ENCODE results near the gene GSDMA. TPM values are rescaled to one million over a fixed set of nuclear protein-coding genes. Genes with fewer than 3 reads are reported as not detected.

The GSDMA gene
- total RNA-seq, 2 experiments from 2014 or later, result 0.17 TPM; not detected in 1

DNA sequence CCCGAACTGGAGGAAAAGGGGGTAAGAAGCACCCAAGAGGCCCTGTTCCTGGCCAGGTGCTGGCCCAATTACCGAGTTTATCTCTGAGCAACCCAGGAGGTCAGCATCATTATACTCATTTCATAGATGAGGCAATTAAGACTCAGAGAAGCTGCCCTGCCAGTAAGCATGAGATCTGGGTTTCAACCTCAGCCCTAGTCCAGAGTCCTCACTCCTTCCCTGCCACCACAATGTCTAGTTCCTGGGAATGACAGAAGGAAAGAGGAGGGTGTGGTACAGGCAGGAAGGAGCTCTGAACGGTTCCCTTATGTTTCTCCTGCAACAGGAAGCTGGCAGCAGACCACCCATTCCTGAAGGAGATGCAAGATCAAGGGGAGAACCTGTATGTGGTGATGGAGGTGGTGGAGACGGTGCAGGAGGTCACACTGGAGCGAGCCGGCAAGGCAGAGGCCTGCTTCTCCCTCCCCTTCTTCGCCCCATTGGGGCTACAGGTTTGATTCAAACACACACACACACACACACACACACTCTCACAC, 7.4 kb downstream of the GSDMA start:
- Mint-ChIP-seq H3K4me1 (ENCODE audit: low read depth) (peaks cover 3% of the 10 kb centered on the region), H3K36me3 (ENCODE audit: low read depth) (no peaks in the 10 kb centered on the region), H3K27ac (no peak overlapping the region), H3K9me3 (no peaks in the 10 kb centered on the region), H3K4me3 (no peak overlapping the region), H3K27me3 (ENCODE audit: low read depth) (peaks cover 11% of the 10 kb centered on the region)
- intact Hi-C loops (cut with micrococcal nuclease), result no loop called here
- DNase-seq, result no peak
- CTCF ChIA-PET, result interaction anchor here (0.8 kb wide), 1 partner anchor 12 kb away, joined by 3 read pairs; no protein-coding TSS in a partner anchor

DNA sequence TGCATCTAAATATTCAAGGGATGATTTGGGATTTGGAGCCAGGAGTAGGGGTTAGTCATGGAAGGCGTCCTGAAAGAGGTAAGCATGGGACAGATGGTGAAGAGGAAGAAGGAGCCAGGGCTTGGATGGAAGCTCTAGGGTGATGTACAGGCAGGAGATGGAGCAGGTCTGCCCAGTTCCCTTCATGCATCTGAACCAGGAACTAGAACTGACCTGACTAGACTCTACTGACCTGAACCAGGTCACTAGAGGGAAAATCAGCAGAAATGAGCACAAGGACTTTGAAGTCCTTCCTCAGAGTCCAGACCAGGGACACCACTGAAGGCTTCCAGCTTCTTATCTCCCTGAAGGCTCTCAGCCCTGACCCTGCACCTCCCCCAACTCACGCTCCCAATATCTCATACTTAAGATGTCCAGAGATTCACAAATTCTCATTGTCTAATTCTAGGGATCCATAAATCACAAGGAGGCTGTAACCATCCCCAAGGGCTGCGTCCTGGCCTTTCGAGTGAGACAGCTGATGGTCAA, 8.3 kb downstream of the GSDMA start:
- H3K4me3 Mint-ChIP-seq, result no peak overlapping the region
- DNase-seq, result no peak
- H3K36me3 Mint-ChIP-seq (ENCODE audit: low read depth), result no peaks in the 10 kb centered on the region
- CTCF ChIA-PET, result interaction anchor here (0.6 kb wide), 1 partner anchor 384 kb away, joined by 3 read pairs; no protein-coding TSS in a partner anchor
- no peaks in the 10 kb centered on the region for H3K9me3 Mint-ChIP-seq
- intact Hi-C loops (cut with micrococcal nuclease), result no loop called here
- H3K4me1 Mint-ChIP-seq (ENCODE audit: low read depth), result peaks cover 3% of the 10 kb centered on the region
- H3K27ac Mint-ChIP-seq, result no peak overlapping the region
- H3K27me3 Mint-ChIP-seq (ENCODE audit: low read depth), result peaks cover 11% of the 10 kb centered on the region

DNA sequence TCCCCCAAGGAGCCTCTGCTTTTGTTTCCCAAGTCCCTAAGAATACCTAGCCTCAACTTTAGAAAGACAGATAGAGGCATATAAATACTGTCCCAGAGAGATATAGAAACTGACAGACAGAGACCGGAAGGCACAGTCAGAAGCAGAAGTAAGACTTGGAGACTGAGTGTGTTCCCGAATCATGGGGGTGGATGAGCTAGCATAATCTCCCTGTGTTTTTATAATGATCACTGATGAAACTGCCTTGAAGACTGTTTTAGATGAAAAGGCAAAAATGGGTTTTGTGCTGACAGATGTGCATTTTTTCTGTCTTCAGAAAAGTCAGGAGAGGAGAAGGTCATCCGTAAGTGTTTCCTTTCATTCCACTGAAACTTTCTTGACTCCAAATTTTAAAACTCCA, 9.5 kb downstream of the GSDMA start:
- intact Hi-C loops (cut with micrococcal nuclease), result no loop called here
- CTCF ChIA-PET, result no interaction called here
- H3K27me3 Mint-ChIP-seq (ENCODE audit: low read depth), result peaks cover 11% of the 10 kb centered on the region
- no peak overlapping the region for H3K4me3 Mint-ChIP-seq
- H3K9me3 Mint-ChIP-seq, result no peaks in the 10 kb centered on the region
- H3K27ac Mint-ChIP-seq, result no peak overlapping the region
- H3K4me1 Mint-ChIP-seq (ENCODE audit: low read depth), result peaks cover 3% of the 10 kb centered on the region
- H3K36me3 Mint-ChIP-seq (ENCODE audit: low read depth), result no peaks in the 10 kb centered on the region
- peak; percentile 18 for DNase-seq

GRCh38 chr17:39973496-39973895, 10.7 kb downstream of the GSDMA start:
- CTCF ChIA-PET, result interaction anchor here (0.6 to 0.7 kb wide), 3 partner anchors 11 to 53 kb away, joined by 4 to 6 read pairs (median 5); no protein-coding TSS in a partner anchor
- Mint-ChIP-seq H3K4me3 (no peak overlapping the region), H3K27me3 (ENCODE audit: low read depth) (peaks cover 11% of the 10 kb centered on the region), H3K36me3 (ENCODE audit: low read depth) (no peaks in the 10 kb centered on the region), H3K4me1 (ENCODE audit: low read depth) (peaks cover 3% of the 10 kb centered on the region), H3K9me3 (no peaks in the 10 kb centered on the region), H3K27ac (no peak overlapping the region)
- no peak for DNase-seq
- intact Hi-C loops (cut with micrococcal nuclease), result no loop called here

DNA sequence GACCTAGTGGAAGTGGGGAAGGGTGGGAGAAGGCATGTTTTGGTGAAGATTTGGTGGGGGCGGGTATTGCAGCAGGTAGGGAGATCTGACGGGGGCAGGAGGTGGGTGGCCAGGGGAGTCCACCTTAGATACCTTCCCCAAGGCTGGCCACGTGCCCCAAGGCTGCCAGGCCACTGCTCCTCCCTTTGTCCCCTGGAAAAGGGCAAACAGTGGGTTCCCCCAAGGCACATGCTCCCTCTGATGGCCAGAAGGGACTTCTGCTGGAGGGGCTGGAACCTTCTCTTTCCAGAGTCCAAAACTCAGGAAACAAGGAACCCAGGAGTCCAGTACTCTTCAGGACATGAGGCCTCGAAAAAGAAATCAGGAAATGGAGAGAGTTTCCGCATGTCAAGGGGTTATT, 11.6 kb downstream of the GSDMA start:
- Mint-ChIP-seq H3K4me3 (no peak overlapping the region), H3K27me3 (ENCODE audit: low read depth) (peaks cover 14% of the 10 kb centered on the region), H3K36me3 (ENCODE audit: low read depth) (no peaks in the 10 kb centered on the region), H3K4me1 (ENCODE audit: low read depth) (peaks cover 7% of the 10 kb centered on the region), H3K27ac (no peak overlapping the region), H3K9me3 (no peaks in the 10 kb centered on the region)
- DNase-seq, result no peak
- intact Hi-C loops (cut with micrococcal nuclease), result no loop called here
- CTCF ChIA-PET, result interaction anchor here (0.6 kb wide), 1 partner anchor 81 kb away, joined by 3 read pairs; no protein-coding TSS in a partner anchor

DNA sequence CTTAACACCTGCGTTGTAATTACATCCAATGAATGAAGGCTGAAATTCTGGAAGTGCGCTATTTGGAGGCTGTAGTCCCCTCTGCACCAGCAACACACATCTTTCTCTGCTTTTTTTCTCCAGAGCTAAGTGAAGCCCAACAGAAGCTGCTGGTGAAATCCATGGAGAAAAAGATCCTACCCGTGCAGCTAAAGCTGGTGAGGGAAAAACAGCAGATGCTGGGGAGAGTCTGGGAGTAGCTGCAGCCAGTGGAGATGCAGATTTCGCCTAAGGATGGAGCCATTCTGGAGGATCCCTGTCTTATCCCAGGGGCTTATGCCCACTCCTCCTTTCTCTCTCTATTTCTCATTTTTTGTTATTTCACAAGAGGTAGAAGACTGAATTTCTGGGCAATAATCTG, 13.0 kb downstream of the GSDMA start:
- no peak for DNase-seq
- CTCF ChIA-PET, result interaction anchor here (0.6 to 1.4 kb wide), 4 partner anchors 9 to 127 kb away, joined by 4 to 5 read pairs (median 4); no protein-coding TSS in a partner anchor
- peaks cover 14% of the 10 kb centered on the region for H3K27me3 Mint-ChIP-seq (ENCODE audit: low read depth)
- H3K9me3 Mint-ChIP-seq, result no peaks in the 10 kb centered on the region
- H3K27ac Mint-ChIP-seq, result no peak overlapping the region
- no peak overlapping the region for H3K4me3 Mint-ChIP-seq
- intact Hi-C loops (cut with micrococcal nuclease), result no loop called here
- peaks cover 14% of the 10 kb centered on the region for H3K4me1 Mint-ChIP-seq (ENCODE audit: low read depth)
- peaks cover 2% of the 10 kb centered on the region for H3K36me3 Mint-ChIP-seq (ENCODE audit: low read depth)

DNA sequence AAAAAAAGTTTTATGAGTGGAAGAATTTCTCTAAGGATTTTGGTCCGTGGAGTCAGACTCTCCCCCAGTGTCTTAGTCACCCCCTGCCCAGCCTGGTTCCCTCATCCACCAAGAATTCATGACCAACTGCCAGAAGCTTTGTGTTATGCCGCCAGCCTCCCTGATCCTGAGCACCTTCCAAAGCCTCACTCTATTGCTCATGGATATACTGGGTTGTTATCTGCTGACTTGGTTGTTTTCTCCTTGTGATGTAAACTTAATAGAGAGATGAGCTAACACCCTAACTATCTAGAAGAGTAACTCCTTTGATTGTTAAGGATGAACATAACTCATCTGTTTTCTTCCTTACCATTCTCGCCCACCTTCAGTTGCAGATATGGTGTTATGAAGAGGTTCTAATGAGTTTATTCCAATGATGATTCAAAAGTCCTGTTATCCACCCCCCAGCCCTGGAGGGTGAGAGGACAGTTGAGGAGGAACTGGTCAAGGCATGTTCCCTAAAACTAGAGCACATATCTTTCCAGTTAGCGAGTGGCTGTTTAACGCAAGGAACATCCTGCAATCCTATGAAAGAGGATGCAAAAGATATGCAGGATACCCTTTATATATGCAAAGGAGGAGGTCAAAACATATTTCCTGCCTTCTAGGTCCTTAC, 16.3 kb downstream of the GSDMA start:
- H3K36me3 Mint-ChIP-seq (ENCODE audit: low read depth), result peaks cover 11% of the 10 kb centered on the region
- H3K4me1 Mint-ChIP-seq (ENCODE audit: low read depth), result peaks cover 31% of the 10 kb centered on the region
- no peak overlapping the region for H3K27ac Mint-ChIP-seq
- intact Hi-C loops (cut with micrococcal nuclease), result no loop called here
- H3K4me3 Mint-ChIP-seq, result no peak overlapping the region
- DNase-seq, result no peak
- no peaks in the 10 kb centered on the region for H3K9me3 Mint-ChIP-seq
- H3K27me3 Mint-ChIP-seq (ENCODE audit: low read depth), result peaks cover 2% of the 10 kb centered on the region
- CTCF ChIA-PET, result interaction anchor here (0.6 to 4.0 kb wide), 12 partner anchors 11 to 357 kb away, joined by 3 to 34 read pairs (median 5); no protein-coding TSS in a partner anchor

DNA sequence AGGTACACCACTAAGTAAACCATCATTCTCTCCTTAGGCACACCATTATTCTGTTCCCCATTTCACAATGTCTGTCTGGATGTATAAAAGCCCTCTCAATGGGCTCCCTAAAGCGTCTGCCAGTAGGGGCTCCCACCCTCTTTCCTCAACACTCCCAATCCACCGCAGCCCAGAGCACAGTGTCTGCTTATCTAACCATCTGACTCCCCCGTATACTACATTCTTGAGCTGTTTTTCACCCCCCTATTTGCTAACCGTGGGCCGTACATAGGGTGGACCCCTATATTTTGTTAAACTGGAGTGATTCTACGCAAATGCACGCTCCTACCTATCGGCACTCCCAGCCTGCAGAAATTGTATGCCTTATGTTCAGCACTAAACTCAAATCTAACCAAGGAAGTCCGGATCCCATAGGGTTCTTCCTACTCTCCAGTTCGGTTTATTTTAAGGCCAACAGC, 17.1 kb downstream of the GSDMA start:
- DNase-seq, result peak; percentile 10
- H3K27ac Mint-ChIP-seq, result peak overlapping the region; percentile 80
- CTCF ChIA-PET, result interaction anchor here (0.7 to 4.0 kb wide), 13 partner anchors 11 to 432 kb away, joined by 3 to 34 read pairs (median 5); partner anchors contain the start of gene MED24
- peak overlapping the region; percentile 88 for H3K4me3 Mint-ChIP-seq
- H3K27me3 Mint-ChIP-seq (ENCODE audit: low read depth), result peaks cover 2% of the 10 kb centered on the region
- H3K4me1 Mint-ChIP-seq (ENCODE audit: low read depth), result peaks cover 35% of the 10 kb centered on the region
- intact Hi-C loops (cut with micrococcal nuclease), result loop anchor here (1.0 to 5.0 kb wide), 11 partner anchors 16 to 358 kb away; partner anchors contain the start of genes CASC3, LRRC3C and ORMDL3
- H3K9me3 Mint-ChIP-seq, result no peaks in the 10 kb centered on the region
- peaks cover 17% of the 10 kb centered on the region for H3K36me3 Mint-ChIP-seq (ENCODE audit: low read depth)

DNA sequence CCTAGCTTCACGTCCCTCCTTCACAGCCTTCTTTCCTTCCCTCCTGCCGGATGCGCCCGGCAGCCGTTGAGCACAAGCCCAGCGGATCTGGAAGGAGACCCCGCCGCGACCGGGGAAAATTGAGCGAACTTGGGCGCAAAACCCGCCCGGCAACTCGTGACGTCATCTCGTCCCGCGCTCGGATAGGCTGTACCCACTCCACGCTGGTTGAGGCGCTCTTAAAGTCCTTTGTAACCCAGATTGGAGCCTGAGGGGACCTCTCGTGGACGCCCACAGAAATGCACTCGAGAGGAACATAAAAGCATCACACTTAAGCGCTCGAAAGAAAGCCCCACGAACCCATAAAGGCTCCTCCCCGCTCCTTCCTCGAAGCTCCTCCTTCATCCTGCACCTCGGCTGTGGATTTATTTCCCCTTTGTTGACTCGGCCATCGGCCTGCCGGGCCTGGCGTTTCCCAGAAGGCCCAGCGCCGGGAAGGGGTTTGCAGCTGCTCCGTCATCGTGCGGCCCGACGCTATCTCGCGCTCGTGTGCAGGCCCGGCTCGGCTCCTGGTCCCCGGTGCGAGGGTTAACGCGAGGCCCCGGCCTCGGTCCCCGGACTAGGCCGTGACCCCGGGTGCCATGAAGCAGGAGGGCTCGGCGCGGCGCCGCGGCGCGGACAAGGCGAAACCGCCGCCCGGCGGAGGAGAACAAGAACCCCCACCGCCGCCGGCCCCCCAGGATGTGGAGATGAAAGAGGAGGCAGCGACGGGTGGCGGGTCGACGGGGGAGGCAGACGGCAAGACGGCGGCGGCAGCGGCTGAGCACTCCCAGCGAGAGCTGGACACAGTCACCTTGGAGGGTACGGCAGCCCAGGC, 17.8 kb downstream of the GSDMA start, which contains the start of gene PSMD3:
Gene PSMD3 (plus strand): TSS at position 457 of the 856 bp plus-strand sequence. CDS start 164 bp downstream, at position 621.
- H3K9me3 Mint-ChIP-seq, result no peaks in the 10 kb centered on the region
- H3K4me1 Mint-ChIP-seq (ENCODE audit: low read depth), result peaks cover 39% of the 10 kb centered on the region
- DNase-seq, result peak; percentile 99
- H3K27ac Mint-ChIP-seq, result peak within 1 kb of the TSS; percentile 80
- peaks cover 23% of the 10 kb centered on the region for H3K36me3 Mint-ChIP-seq (ENCODE audit: low read depth)
- CTCF ChIA-PET, result interaction anchor here (0.6 to 4.0 kb wide), 15 partner anchors 12 to 696 kb away, joined by 3 to 34 read pairs (median 5); partner anchors contain the start of gene MED24
- intact Hi-C loops (cut with micrococcal nuclease), result loop anchor here (1.0 to 5.0 kb wide), 11 partner anchors 16 to 358 kb away; partner anchors contain the start of genes CASC3, LRRC3C and ORMDL3
- peak within 1 kb of the TSS; percentile 88 for H3K4me3 Mint-ChIP-seq
- peaks cover 2% of the 10 kb centered on the region for H3K27me3 Mint-ChIP-seq (ENCODE audit: low read depth)

- peaks cover 28% of the 10 kb centered on the region for H3K36me3 Mint-ChIP-seq (ENCODE audit: low read depth)
- peaks cover 39% of the 10 kb centered on the region for H3K4me1 Mint-ChIP-seq (ENCODE audit: low read depth)
- H3K27ac Mint-ChIP-seq, result peak overlapping the region; percentile 80
- peak overlapping the region; percentile 88 for H3K4me3 Mint-ChIP-seq
- no peak for DNase-seq
- no peaks in the 10 kb centered on the region for H3K9me3 Mint-ChIP-seq
- H3K27me3 Mint-ChIP-seq (ENCODE audit: low read depth), result peaks cover 2% of the 10 kb centered on the region
- intact Hi-C loops (cut with micrococcal nuclease), result loop anchor here (2.0 to 5.0 kb wide), 2 partner anchors 39 to 210 kb away; no protein-coding TSS in a partner anchor
- CTCF ChIA-PET, result interaction anchor here (0.6 to 4.0 kb wide), 14 partner anchors 13 to 697 kb away, joined by 3 to 34 read pairs (median 5); partner anchors contain the start of gene MED24
Observed at GRCh38 chr17:39981207-39981741, 18.5 kb downstream of the GSDMA start.

- Mint-ChIP-seq H3K27ac (peak overlapping the region; percentile 80), H3K36me3 (ENCODE audit: low read depth) (peaks cover 33% of the 10 kb centered on the region), H3K9me3 (no peaks in the 10 kb centered on the region), H3K4me3 (peak overlapping the region; percentile 88), H3K4me1 (ENCODE audit: low read depth) (peaks cover 39% of the 10 kb centered on the region), H3K27me3 (ENCODE audit: low read depth) (peaks cover 2% of the 10 kb centered on the region)
- DNase-seq, result no peak
- CTCF ChIA-PET, result interaction anchor here (0.6 to 1.8 kb wide), 4 partner anchors 45 to 168 kb away, joined by 3 to 5 read pairs (median 4); no protein-coding TSS in a partner anchor
- intact Hi-C loops (cut with micrococcal nuclease), result loop anchor here (2.0 to 5.0 kb wide), 2 partner anchors 40 to 211 kb away; no protein-coding TSS in a partner anchor
Observed at GRCh38 chr17:39981766-39982375, 19.1 kb downstream of the GSDMA start.
